Measurements from ENCODE around the gene OTOGL.
"Not testable (repeated sequence)": the region's sequence is repeated elsewhere in the genome, so short reads cannot be mapped to it uniquely, and the experiment has no call there.

Gene OTOGL

GRCh38 chr12:80282761-80283160 lies 183.4 kb downstream of the OTOGL start:
- DNase-seq (ENCODE audit: low spot score): no peak

GRCh38 chr12:80291108-80291754 lies 191.9 kb downstream of the OTOGL start:
- no peak for DNase-seq (ENCODE audit: low spot score)

GRCh38 chr12:80293347-80293746 lies 194.0 kb downstream of the OTOGL start:
- no peak for DNase-seq (ENCODE audit: low spot score)

- DNase-seq (ENCODE audit: low spot score): no peak
Observed at GRCh38 chr12:80293759-80294158, 194.4 kb downstream of the OTOGL start.

- DNase-seq (ENCODE audit: low spot score): no peak
Observed at GRCh38 chr12:80299219-80299618, 199.9 kb downstream of the OTOGL start.

- no peak for DNase-seq (ENCODE audit: low spot score)
Observed at GRCh38 chr12:80299976-80300375, 200.6 kb downstream of the OTOGL start.

GRCh38 chr12:80307436-80307835 lies 208.1 kb downstream of the OTOGL start:
- not testable (repeated sequence) for DNase-seq (ENCODE audit: low spot score)

- DNase-seq (ENCODE audit: low spot score): no peak
Observed at GRCh38 chr12:80313209-80313608, 213.9 kb downstream of the OTOGL start.

GRCh38 chr12:80314741-80315140 lies 215.4 kb downstream of the OTOGL start:
- DNase-seq (ENCODE audit: low spot score): no peak

GRCh38 chr12:80316222-80316621 lies 216.9 kb downstream of the OTOGL start:
- DNase-seq (ENCODE audit: low spot score): no peak

GRCh38 chr12:80317307-80317706 lies 218.0 kb downstream of the OTOGL start:
- DNase-seq (ENCODE audit: low spot score): no peak

- DNase-seq (ENCODE audit: low spot score): no peak
Observed at GRCh38 chr12:80317899-80318298, 218.6 kb downstream of the OTOGL start.

GRCh38 chr12:80320121-80320678 lies 220.9 kb downstream of the OTOGL start:
- no peak for DNase-seq (ENCODE audit: low spot score)

GRCh38 chr12:80321653-80322052 lies 222.3 kb downstream of the OTOGL start:
- DNase-seq (ENCODE audit: low spot score): no peak

- DNase-seq (ENCODE audit: low spot score): no peak
Observed at GRCh38 chr12:80325167-80325959, 226.0 kb downstream of the OTOGL start.

GRCh38 chr12:80332827-80333226 lies 233.5 kb downstream of the OTOGL start:
- DNase-seq (ENCODE audit: low spot score): no peak

- DNase-seq (ENCODE audit: low spot score): no peak
Observed at GRCh38 chr12:80352474-80352873, 253.1 kb downstream of the OTOGL start.

GRCh38 chr12:80353254-80353653 lies 253.9 kb downstream of the OTOGL start:
- DNase-seq (ENCODE audit: low spot score): no peak

- DNase-seq (ENCODE audit: low spot score): no peak
Observed at GRCh38 chr12:80356097-80356496, 256.8 kb downstream of the OTOGL start.

GRCh38 chr12:80359703-80360102 lies 260.4 kb downstream of the OTOGL start:
- DNase-seq (ENCODE audit: low spot score): no peak

- DNase-seq (ENCODE audit: low spot score): no peak
Observed at GRCh38 chr12:80364056-80364455, 264.7 kb downstream of the OTOGL start.

- no peak for DNase-seq (ENCODE audit: low spot score)
Observed at GRCh38 chr12:80373666-80374065, 274.3 kb downstream of the OTOGL start.

- DNase-seq (ENCODE audit: low spot score): no peak
Observed at GRCh38 chr12:80374615-80375014, 275.3 kb downstream of the OTOGL start.

All from D341Med (cell line).